ENCODE results near the gene DNAJB2.

- TF ChIP-seq CTCF (IDR thresholded peaks at IDR 0.05; ENCODE audit: insufficient read depth, low read length): no peak
- TF ChIP-seq, protein P1, sequence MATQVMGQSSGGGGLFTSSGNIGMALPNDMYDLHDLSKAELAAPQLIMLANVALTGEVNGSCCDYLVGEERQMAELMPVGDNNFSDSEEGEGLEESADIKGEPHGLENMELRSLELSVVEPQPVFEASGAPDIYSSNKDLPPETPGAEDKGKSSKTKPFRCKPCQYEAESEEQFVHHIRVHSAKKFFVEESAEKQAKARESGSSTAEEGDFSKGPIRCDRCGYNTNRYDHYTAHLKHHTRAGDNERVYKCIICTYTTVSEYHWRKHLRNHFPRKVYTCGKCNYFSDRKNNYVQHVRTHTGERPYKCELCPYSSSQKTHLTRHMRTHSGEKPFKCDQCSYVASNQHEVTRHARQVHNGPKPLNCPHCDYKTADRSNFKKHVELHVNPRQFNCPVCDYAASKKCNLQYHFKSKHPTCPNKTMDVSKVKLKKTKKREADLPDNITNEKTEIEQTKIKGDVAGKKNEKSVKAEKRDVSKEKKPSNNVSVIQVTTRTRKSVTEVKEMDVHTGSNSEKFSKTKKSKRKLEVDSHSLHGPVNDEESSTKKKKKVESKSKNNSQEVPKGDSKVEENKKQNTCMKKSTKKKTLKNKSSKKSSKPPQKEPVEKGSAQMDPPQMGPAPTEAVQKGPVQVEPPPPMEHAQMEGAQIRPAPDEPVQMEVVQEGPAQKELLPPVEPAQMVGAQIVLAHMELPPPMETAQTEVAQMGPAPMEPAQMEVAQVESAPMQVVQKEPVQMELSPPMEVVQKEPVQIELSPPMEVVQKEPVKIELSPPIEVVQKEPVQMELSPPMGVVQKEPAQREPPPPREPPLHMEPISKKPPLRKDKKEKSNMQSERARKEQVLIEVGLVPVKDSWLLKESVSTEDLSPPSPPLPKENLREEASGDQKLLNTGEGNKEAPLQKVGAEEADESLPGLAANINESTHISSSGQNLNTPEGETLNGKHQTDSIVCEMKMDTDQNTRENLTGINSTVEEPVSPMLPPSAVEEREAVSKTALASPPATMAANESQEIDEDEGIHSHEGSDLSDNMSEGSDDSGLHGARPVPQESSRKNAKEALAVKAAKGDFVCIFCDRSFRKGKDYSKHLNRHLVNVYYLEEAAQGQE (IDR thresholded peaks at IDR 0.05; ENCODE audit: insufficient replicate concordance, low read depth): no peak
Observed at GRCh38 chr2:219243291-219243761, 35.8 kb upstream of the DNAJB2 start.
